ENCODE results near the gene TINAGL1.
A peak's percentile ranks its signal among the peaks of the same experiment; 100 is the strongest.

The TINAGL1 gene

DNA sequence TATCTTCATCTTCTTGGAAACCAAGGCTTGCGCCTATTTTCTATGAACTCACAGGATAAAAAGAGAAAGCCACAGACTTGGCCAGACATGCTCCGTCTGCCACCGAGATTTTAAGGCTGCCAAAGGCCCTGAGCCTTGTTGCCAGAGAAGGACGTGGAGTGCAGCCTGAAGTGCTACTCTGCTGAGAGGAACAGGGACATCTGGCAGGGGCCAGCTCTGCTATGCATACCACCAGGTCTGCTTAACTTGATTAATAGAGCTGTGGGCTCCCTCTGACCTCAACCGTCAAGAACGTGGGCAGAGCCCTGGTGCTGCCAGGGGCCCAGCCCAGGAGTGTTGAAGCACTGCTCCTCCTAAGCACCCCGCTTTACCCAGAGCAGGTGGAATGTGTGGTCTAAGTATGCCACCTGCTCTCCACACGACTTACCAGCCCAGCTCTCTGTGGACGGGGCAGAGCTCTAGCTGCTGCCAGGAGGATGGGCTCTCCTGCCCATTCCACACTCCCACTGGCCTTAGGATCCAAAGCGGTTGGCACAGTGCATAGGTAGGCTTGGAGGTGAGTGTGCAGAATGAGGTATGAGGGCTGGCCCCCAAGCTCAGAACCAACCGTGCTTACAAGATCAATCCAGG, 51.7 kb downstream of the TINAGL1 start:
- peak; percentile 24 for DNase-seq

DNA sequence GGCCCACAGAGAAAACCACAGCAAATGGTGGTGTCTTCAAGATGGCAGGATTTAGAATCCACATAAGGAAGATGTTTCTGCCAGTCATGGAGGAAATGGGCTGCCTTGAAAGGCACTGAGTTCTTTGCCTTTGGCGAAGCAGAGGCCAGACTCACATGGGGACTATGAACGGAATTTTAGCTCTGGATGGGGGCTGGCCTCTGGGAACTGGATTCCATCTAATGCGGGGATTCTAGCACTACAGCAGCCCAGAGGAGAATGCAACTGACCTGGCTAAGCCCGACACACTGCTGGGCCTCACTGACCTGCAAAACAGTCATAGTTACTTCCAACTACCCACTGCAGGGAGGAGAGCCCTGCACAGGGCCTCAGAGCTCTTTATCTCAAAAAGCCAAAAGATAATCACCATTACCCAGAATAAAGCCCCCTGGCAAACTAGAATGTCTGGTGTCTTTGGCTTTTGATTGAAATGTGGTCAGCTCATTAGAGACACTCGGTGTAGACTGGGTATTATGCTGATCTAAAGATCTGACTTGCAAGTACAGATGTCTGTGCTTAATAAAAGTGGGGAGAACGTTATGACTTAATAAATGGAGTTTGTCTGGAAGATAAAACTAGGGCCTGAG, 52.7 kb downstream of the TINAGL1 start:
- DNase-seq = peak; percentile 19

DNA sequence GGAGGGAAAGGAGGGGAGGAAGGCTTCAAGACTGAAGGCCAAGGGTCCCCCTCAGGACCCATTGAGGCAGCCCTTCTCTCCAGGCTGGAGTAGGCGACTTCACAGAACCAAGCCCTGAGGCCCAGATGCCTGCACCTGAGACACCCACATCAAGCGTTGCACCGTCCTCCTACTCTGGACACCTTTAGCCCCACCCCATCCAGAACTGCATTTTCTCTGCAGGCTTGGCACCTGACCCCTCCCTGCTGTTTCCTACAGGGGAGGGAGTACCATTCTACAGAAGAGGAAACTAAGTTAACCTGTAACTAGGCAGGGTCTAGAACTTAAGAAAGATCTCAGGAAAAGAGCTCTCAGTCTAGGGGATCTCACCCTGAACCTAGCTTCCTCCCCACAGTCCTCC, 56.3 kb downstream of the TINAGL1 start:
- no peak for DNase-seq

DNA sequence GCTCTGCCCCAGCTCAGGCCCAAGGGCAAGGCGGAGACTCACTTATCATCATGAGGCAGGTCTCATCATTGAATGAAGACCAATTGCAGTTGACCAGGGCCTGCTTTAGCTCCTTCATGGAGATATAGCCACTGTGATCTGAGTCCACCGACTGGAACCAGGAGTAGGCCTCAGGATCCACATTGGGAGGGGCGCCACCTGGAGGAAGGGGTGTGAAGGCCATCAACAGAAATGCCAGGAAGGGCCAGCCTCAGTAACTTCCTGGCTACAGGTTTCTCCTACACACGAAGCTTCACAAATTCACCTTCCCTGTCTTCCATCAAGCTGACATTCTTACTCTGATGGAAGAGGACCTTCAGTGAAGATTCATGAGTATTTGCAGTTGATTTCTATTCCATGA, 56.8 kb downstream of the TINAGL1 start:
- no peak for DNase-seq

Data from fibroblast of skin of abdomen (primary cell).